Hematopoietic multipotent progenitor cell treated with erythropoietin and hydrocortisone succinate and interleukin-3 and kit ligand, for 8 days (in vitro differentiated cells): ENCODE data around the gene CMC1.

Experiments used
- DNase-seq: peaks from one replicate; pipeline ENCODE4 v3.0.0-alpha.2; 2015

Gene CMC1

GRCh38 chr3:28308196-28308595, 66.8 kb downstream of the CMC1 start:
- DNase-seq, result no peak

- DNase-seq, result no peak
These were observed 74.3 kb downstream of the CMC1 start for GRCh38 chr3:28315711-28316110.

GRCh38 chr3:28316226-28316625, 74.8 kb downstream of the CMC1 start:
- DNase-seq, result no peak

GRCh38 chr3:28317438-28318022, 76.1 kb downstream of the CMC1 start:
- peak; percentile 75 for DNase-seq

GRCh38 chr3:28320981-28321380, 79.6 kb downstream of the CMC1 start:
- DNase-seq, result no peak

GRCh38 chr3:28322464-28322863, 81.0 kb downstream of the CMC1 start:
- no peak for DNase-seq

- peak; percentile 23 for DNase-seq
These were observed 85.1 kb downstream of the CMC1 start for GRCh38 chr3:28326458-28326926.

GRCh38 chr3:28328188-28329151, 87.1 kb downstream of the CMC1 start:
- peak; percentile 42 for DNase-seq

GRCh38 chr3:28334552-28334951, 93.1 kb downstream of the CMC1 start:
- no peak for DNase-seq

GRCh38 chr3:28335246-28335645, 93.8 kb downstream of the CMC1 start:
- no peak for DNase-seq

- DNase-seq, result no peak
These were observed 95.8 kb downstream of the CMC1 start for GRCh38 chr3:28337230-28337629.

GRCh38 chr3:28343144-28343543, 101.7 kb downstream of the CMC1 start:
- no peak for DNase-seq

GRCh38 chr3:28345690-28346089, 104.3 kb downstream of the CMC1 start:
- no peak for DNase-seq

- DNase-seq, result peak; percentile 22
These were observed 106.2 kb downstream of the CMC1 start for GRCh38 chr3:28347374-28348264.

- no peak for DNase-seq
These were observed 106.8 kb downstream of the CMC1 start for GRCh38 chr3:28348265-28348628.

- DNase-seq, result peak; percentile 93
These were observed 107.4 kb downstream of the CMC1 start, which contains the start of the genes AZI2 and ZCWPW2 for GRCh38 chr3:28348629-28349468. Gene AZI2 (minus strand): TSS chr3:28348824. CDS start chr3:28340617, 8,207 bp downstream. Gene ZCWPW2 (plus strand): TSS chr3:28348721. CDS start chr3:28413069, 64,348 bp downstream.

- DNase-seq, result no peak
These were observed 108.1 kb downstream of the CMC1 start for GRCh38 chr3:28349469-28350000.
